GM10248 (cell line): ENCODE results near the gene ZBED4.

Experiments
- CTCF ChIA-PET: fragments of 300-600 bp; sonication (Branson Sonifier 250); formaldehyde crosslinking; extraction: SDS; loops from one replicate; lab custom pipeline; 2021; ENCODE audit warnings: antibody characterized with exemption; lab: Yijun Ruan, JAX
- POLR2A ChIA-PET: fragments of 350-650 bp; sonication (Branson Sonifier 250); formaldehyde crosslinking; extraction: SDS; loops from one replicate; lab custom pipeline; 2020; ENCODE audit warnings: antibody characterized with exemption; lab: Yijun Ruan, JAX
- DNase-seq: peaks from one replicate; pipeline ENCODE4 v3.0.0; 2012; ENCODE audit errors: extremely low spot score
- CTCF ChIP-seq: IDR thresholded peaks from 2 replicates; pipeline ENCODE4 v1.5.1; 2012; ENCODE audit warnings: mild to moderate bottlenecking, low read depth; ENCODE audit errors: extremely low read depth, missing control alignments, control extremely low read depth

Gene ZBED4

GRCh38 chr22:49882519-49883293 lies 29.1 kb downstream of the ZBED4 start:
- CTCF ChIA-PET: interaction anchor here (1.4 to 3.2 kb wide), 2 partner anchors 9 to 12 kb away, joined by 3 to 18 read pairs; no protein-coding TSS in a partner anchor
- DNase-seq: no peak
- POLR2A ChIA-PET: no interaction called here
- TF ChIP-seq CTCF: no peak

GRCh38 chr22:49883294-49883640 lies 29.6 kb downstream of the ZBED4 start:
- DNase-seq: no peak
- ChIA-PET POLR2A (no interaction called here), CTCF (no interaction called here)
- no peak for TF ChIP-seq CTCF

GRCh38 chr22:49884075-49884474 lies 30.4 kb downstream of the ZBED4 start:
- ChIA-PET CTCF (no interaction called here), POLR2A (no interaction called here)
- TF ChIP-seq CTCF: no peak
- no peak for DNase-seq

- CTCF ChIA-PET: interaction anchor here (1.4 kb wide), 1 partner anchor 11 kb away, joined by 3 read pairs; no protein-coding TSS in a partner anchor
- POLR2A ChIA-PET: no interaction called here
- no peak for DNase-seq
- no peak for TF ChIP-seq CTCF
Observed at GRCh38 chr22:49884503-49885260, 31.0 kb downstream of the ZBED4 start.

GRCh38 chr22:49885281-49885680 lies 31.6 kb downstream of the ZBED4 start:
- POLR2A ChIA-PET: no interaction called here
- TF ChIP-seq CTCF: no peak

GRCh38 chr22:49885881-49886280 lies 32.2 kb downstream of the ZBED4 start:
- CTCF ChIA-PET: interaction anchor here (1.4 kb wide), 1 partner anchor 12 kb away, joined by 3 read pairs; no protein-coding TSS in a partner anchor
- POLR2A ChIA-PET: no interaction called here
- no peak for DNase-seq
- no peak for TF ChIP-seq CTCF

More at GRCh38 chr22:49885281-49885680, 31.6 kb downstream of the ZBED4 start:
- CTCF ChIA-PET: interaction anchor here (1.4 kb wide), 1 partner anchor 11 kb away, joined by 3 read pairs; no protein-coding TSS in a partner anchor
- no peak for DNase-seq
